ENCODE measurements around the gene MAPKAP1. TPM values are rescaled to one million over a fixed set of nuclear protein-coding genes. Genes with fewer than 3 reads are reported as not detected.

The MAPKAP1 gene
- total RNA-seq, 4 donors from 2014 or later: 87.1 to 114 (median 111) TPM

DNA sequence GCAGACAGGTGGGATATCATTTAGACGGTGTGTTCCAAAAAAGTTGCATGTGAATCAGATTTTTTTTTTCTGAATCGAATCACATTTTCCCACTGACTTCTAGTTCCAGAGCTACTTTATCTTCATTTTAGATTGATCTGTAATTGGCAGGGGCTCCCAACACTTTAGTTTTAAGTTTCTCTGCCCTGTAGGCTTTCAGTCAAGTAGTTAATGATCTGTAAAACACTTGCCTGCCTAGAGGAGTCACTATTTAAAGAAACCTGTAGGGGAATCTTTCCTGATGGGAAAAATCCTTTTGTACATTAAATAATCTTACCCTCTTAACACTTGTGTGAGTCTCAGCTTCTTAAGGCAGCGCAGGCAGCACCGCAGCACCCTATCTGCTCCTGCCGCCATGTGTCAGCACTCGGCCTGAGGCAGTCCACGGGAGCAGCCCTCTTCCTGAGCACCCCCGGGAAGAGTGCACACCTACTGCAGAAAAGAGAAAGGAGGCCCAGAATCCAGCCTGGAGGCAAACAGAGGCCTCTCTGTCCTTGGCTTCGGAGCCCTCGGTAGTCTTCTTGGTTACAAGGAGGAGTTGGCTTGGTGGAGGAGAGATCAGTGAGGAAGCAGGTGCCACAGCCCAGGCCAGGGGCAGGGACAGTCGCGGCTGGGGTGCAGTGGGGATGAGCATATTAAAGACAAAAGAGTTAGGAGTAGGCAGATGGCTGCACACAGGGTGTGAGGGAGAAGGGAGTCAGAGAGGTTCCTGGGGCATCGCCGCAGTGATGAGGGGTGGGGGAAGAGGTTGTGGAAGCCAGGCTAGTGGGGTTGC lies 236.0 kb downstream of the MAPKAP1 start:
- peaks cover 28 to 32% of the 10 kb centered on the region in 2 donors for H3K4me1 ChIP-seq
- no peaks in the 10 kb centered on the region for H3K27me3 ChIP-seq
- intact Hi-C loops (cut with DNase I): no loop called here
- no peaks in the 10 kb centered on the region for H3K9me3 ChIP-seq
- TF ChIP-seq, protein P1, sequence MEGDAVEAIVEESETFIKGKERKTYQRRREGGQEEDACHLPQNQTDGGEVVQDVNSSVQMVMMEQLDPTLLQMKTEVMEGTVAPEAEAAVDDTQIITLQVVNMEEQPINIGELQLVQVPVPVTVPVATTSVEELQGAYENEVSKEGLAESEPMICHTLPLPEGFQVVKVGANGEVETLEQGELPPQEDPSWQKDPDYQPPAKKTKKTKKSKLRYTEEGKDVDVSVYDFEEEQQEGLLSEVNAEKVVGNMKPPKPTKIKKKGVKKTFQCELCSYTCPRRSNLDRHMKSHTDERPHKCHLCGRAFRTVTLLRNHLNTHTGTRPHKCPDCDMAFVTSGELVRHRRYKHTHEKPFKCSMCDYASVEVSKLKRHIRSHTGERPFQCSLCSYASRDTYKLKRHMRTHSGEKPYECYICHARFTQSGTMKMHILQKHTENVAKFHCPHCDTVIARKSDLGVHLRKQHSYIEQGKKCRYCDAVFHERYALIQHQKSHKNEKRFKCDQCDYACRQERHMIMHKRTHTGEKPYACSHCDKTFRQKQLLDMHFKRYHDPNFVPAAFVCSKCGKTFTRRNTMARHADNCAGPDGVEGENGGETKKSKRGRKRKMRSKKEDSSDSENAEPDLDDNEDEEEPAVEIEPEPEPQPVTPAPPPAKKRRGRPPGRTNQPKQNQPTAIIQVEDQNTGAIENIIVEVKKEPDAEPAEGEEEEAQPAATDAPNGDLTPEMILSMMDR (IDR thresholded peaks at IDR 0.05): no peak
- TF ChIP-seq POLR2A (IDR thresholded peaks at IDR 0.05): no peak
- WGBS, 2 donors: 88 to 95% methylated on average over 14 of the region's 14 CpGs
- H3K4me3 ChIP-seq (replicated peaks in 1 of 3): no peak overlapping the region
- no peaks in the 10 kb centered on the region for H3K36me3 ChIP-seq
- H3K27ac ChIP-seq: no peak overlapping the region
- no peak for DNase-seq

DNA sequence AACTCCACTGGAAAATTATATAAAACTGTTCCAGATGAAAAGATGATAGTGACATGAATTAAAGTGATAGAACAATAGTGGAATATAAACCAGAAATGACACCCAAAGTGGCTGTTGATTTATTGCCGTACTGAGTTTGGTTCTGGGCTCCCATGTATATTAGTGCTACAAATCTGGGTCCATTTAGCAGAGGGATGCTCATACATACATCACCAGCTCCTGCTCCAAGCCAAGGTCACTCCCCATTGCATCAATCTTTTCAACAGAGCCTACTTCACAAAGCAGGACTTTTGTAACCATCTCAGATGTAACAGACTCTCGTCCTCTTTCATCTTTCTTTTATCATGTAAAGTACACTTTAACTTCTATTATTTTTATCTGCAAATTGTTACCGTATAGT lies 236.8 kb downstream of the MAPKAP1 start:
- WGBS, 2 donors: 90 to 97% methylated on average over 3 of the region's 3 CpGs

DNA sequence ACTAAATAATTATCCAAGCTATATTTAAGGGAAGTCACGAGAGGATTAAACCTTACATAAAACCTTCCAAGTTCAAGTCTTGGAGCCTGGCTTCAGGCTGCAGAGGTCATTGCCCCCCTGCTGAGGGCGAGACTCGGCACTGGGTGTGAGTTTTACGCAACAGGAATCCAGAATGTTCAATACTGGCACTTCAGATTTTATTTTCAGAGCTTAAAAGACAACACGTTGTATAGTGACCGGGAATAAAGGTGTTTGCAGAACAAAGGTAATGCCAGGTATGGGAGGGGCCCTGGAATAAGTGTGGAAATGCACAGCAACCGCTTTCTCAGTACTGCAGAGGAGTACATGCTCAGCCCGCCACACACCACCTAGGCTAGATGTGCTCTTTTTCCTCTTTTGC lies 238.4 kb downstream of the MAPKAP1 start:
- Histone ChIP-seq H3K4me1 (peaks cover 21 to 23% of the 10 kb centered on the region in 2 donors), H3K4me3 (replicated peaks in 1 of 3) (no peak overlapping the region), H3K36me3 (no peaks in the 10 kb centered on the region), H3K27me3 (no peaks in the 10 kb centered on the region), H3K27ac (no peak overlapping the region), H3K9me3 (no peaks in the 10 kb centered on the region)
- intact Hi-C loops (cut with DNase I): no loop called here
- TF ChIP-seq, protein P1 (IDR thresholded peaks at IDR 0.05): no peak
- no peak for TF ChIP-seq POLR2A (IDR thresholded peaks at IDR 0.05)
- no peak for DNase-seq
- WGBS, 2 donors: 87 to 92% methylated on average over 8 of the region's 8 CpGs

More for the DNA sequence above, 236.8 kb downstream of the MAPKAP1 start:
- Histone ChIP-seq H3K4me3 (replicated peaks in 1 of 3) (no peak overlapping the region), H3K36me3 (no peaks in the 10 kb centered on the region), H3K9me3 (no peaks in the 10 kb centered on the region), H3K27ac (no peak overlapping the region), H3K4me1 (peaks cover 28 to 32% of the 10 kb centered on the region in 2 donors), H3K27me3 (no peaks in the 10 kb centered on the region)
- no peak for DNase-seq
- TF ChIP-seq, protein P1 (IDR thresholded peaks at IDR 0.05): no peak
- no peak for TF ChIP-seq POLR2A (IDR thresholded peaks at IDR 0.05)
- intact Hi-C loops (cut with DNase I): no loop called here

DNA sequence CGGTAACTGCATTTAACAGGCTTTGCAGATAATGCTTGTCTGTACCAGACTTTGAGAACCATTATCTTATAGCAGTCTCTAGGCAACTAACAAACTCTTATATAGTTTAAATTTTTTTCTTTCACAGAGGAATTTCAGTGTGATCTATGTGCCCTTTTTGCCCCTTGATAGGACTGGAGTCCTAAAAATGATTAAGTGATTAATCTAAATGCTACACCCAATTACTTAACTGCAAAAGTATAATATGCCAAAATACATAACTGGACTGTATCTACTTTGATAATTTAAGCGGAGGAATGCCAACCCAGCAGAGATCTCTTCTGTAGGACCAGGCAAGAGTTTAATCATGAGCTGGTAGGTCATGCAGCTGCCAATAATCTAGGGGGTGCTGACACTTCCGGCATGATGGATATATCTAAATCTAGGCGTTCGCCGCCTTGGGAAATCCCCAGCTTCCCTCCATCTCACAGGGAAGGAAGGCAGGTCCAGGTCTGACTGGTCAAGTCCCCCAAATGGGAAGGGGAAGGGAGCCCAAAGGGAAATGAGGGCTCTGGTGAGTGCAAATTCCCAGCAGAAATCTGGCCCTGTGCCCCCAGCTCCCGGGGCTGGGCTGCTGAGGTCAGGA lies 239.8 kb downstream of the MAPKAP1 start:
- intact Hi-C loops (cut with DNase I): no loop called here
- Histone ChIP-seq H3K9me3 (no peaks in the 10 kb centered on the region), H3K27me3 (no peaks in the 10 kb centered on the region), H3K36me3 (no peaks in the 10 kb centered on the region), H3K4me1 (peaks cover 13 to 17% of the 10 kb centered on the region in 2 donors), H3K27ac (no peak overlapping the region), H3K4me3 (replicated peaks in 1 of 3) (no peak overlapping the region)
- DNase-seq: no peak
- WGBS, 2 donors: 88% methylated on average over 7 of the region's 7 CpGs
- TF ChIP-seq, protein P1 (IDR thresholded peaks at IDR 0.05): no peak
- no peak for TF ChIP-seq POLR2A (IDR thresholded peaks at IDR 0.05)

DNA sequence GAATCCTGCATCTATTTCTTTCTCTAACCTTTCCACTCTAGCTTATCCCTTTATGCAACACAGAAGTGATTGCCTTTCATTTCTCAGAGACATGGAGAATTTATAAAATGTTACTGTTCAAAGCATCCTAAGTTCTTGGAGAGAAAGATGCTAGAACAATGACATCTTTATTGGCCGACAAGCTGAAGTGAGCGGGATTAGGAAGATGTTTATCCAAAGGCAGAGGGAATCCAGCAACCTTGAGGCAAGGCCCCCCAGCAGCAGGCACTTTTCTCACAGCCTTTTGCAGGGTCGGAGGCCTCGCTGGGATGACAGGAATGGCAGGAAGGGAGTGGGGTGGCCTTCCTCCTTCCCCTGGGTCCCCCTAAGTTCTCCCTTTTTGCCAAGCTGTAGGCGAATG lies 240.6 kb downstream of the MAPKAP1 start:
- Histone ChIP-seq H3K4me1 (peaks cover 5 to 9% of the 10 kb centered on the region in 2 donors), H3K27ac (no peak overlapping the region), H3K9me3 (no peaks in the 10 kb centered on the region), H3K36me3 (no peaks in the 10 kb centered on the region), H3K27me3 (no peaks in the 10 kb centered on the region), H3K4me3 (replicated peaks in 1 of 3) (no peak overlapping the region)
- intact Hi-C loops (cut with DNase I): no loop called here
- WGBS, 2 donors: 93 to 94% methylated on average over 5 of the region's 5 CpGs
- DNase-seq: no peak
- TF ChIP-seq, protein P1 (IDR thresholded peaks at IDR 0.05): no peak
- no peak for TF ChIP-seq POLR2A (IDR thresholded peaks at IDR 0.05)
